Esophagus muscularis mucosa (tissue), 4 donors: ENCODE data around the gene SDF4.

ENCODE experiments used
- CTCF ChIP-seq, 3 experiments: fragments of 200-600 bp in 2 of 3; fragments of 450-650 bp in 1 of 3; sonication (generic) in 2 of 3; IDR thresholded peaks; one replicate each; pipeline ENCODE4 v1.5.1; 2017 to 2019; ENCODE audit warnings: antibody characterized with exemption in 3 of 3, mild to moderate bottlenecking in 2 of 3, moderate library complexity in 1 of 3
- EP300 ChIP-seq: sonication (generic); formaldehyde crosslinking; IDR thresholded peaks from one replicate; pipeline ENCODE4 v1.6.1; 2017; ENCODE audit warnings: antibody characterized with exemption
- POLR2AphosphoS5 ChIP-seq, 2 donors: sonication (generic); formaldehyde crosslinking; IDR thresholded peaks; one replicate each; pipeline ENCODE4 v1.6.1; 2017; ENCODE audit warnings: antibody characterized with exemption in 2 of 2

GRCh38 chr1:1181938-1182410 is 49.8 kb downstream of the SDF4 start:
- no peak for TF ChIP-seq CTCF (IDR thresholded peaks at IDR 0.05)
- no peak for TF ChIP-seq POLR2AphosphoS5 (IDR thresholded peaks at IDR 0.05)
- no peak for TF ChIP-seq EP300
